ENCODE data around the gene SRPK2.

- TF ChIP-seq, protein P1, sequence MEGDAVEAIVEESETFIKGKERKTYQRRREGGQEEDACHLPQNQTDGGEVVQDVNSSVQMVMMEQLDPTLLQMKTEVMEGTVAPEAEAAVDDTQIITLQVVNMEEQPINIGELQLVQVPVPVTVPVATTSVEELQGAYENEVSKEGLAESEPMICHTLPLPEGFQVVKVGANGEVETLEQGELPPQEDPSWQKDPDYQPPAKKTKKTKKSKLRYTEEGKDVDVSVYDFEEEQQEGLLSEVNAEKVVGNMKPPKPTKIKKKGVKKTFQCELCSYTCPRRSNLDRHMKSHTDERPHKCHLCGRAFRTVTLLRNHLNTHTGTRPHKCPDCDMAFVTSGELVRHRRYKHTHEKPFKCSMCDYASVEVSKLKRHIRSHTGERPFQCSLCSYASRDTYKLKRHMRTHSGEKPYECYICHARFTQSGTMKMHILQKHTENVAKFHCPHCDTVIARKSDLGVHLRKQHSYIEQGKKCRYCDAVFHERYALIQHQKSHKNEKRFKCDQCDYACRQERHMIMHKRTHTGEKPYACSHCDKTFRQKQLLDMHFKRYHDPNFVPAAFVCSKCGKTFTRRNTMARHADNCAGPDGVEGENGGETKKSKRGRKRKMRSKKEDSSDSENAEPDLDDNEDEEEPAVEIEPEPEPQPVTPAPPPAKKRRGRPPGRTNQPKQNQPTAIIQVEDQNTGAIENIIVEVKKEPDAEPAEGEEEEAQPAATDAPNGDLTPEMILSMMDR (IDR thresholded peaks at IDR 0.05), result no peak
- TF ChIP-seq POLR2A (IDR thresholded peaks at IDR 0.05), result no peak
Observed at GRCh38 chr7:105369944-105370343, 18.8 kb downstream of the SRPK2 start.
